C4-2B (cell line): ENCODE measurements around the gene ZIM2.

Source experiments
- H3K27ac ChIP-seq: fragments of 450-650 bp; 2 replicates; pipeline ENCODE4 v1.5.1; 2017
- CTCF ChIP-seq: fragments of 450-650 bp; conservative IDR thresholded peaks from 2 replicates; pipeline ENCODE4 v1.5.1; 2017; ENCODE audit warnings: mild to moderate bottlenecking
- ZFX ChIP-seq: fragments of 450-650 bp; IDR thresholded peaks from 2 replicates; pipeline ENCODE4 v1.6.1; 2017

ZIM2 gene

GRCh38 chr19:56838024-56838908, 2.3 kb downstream of the ZIM2 start:
- TF ChIP-seq ZFX (no peak), CTCF (peak; percentile 19; the same call in 1 of the 2 replicates)
- H3K27ac ChIP-seq = peak overlapping the region; percentile 23; the same call in 1 of the 2 replicates

GRCh38 chr19:56837492-56838023, 3.0 kb downstream of the ZIM2 start:
- TF ChIP-seq CTCF (peak; percentile 40), ZFX (no peak)

GRCh38 chr19:56837004-56837403, 3.5 kb downstream of the ZIM2 start:
- no peak overlapping the region; the same call in 1 of the 2 replicates for H3K27ac ChIP-seq
- TF ChIP-seq CTCF = no peak

More at GRCh38 chr19:56837492-56838023, 3.0 kb downstream of the ZIM2 start:
- peak overlapping the region; percentile 23; the same call in 1 of the 2 replicates for H3K27ac ChIP-seq

GRCh38 chr19:56836059-56836458, 4.5 kb downstream of the ZIM2 start:
- no peak overlapping the region for H3K27ac ChIP-seq
- TF ChIP-seq CTCF (no peak), ZFX (no peak)

- no peak overlapping the region for H3K27ac ChIP-seq
- TF ChIP-seq ZFX = no peak
- TF ChIP-seq CTCF = no peak
These were observed 5.1 kb downstream of the ZIM2 start for GRCh38 chr19:56835401-56835800.

- no peak overlapping the region for H3K27ac ChIP-seq
- TF ChIP-seq CTCF (no peak), ZFX (no peak)
These were observed 5.8 kb downstream of the ZIM2 start for GRCh38 chr19:56834564-56835375.
